ENCODE data around the gene ABCG5.

ABCG5 gene

GRCh38 chr2:43791035-43791765 lies 47.4 kb downstream of the ABCG5 start:
- Histone ChIP-seq H4K20me1 (no peaks in the 10 kb centered on the region), H3K27ac (no peak overlapping the region), H3K4me1 (no peaks in the 10 kb centered on the region), H3K9me3 (no peaks in the 10 kb centered on the region), H3K9ac (no peak overlapping the region), H3K27me3 (no peaks in the 10 kb centered on the region), H3K4me2 (no peak overlapping the region), H3K4me3 (no peak overlapping the region), H3K36me3 (peaks cover 11% of the 10 kb centered on the region; the same call in 1 of the 2 replicates)
- no peak for TF ChIP-seq Cebpa-rat (IDR thresholded peaks at IDR 0.05)

- Histone ChIP-seq H3K27ac (no peak overlapping the region), H3K4me1 (no peaks in the 10 kb centered on the region), H3K4me3 (no peak overlapping the region), H3K9ac (no peak overlapping the region), H3K36me3 (peaks cover 11% of the 10 kb centered on the region; the same call in 1 of the 2 replicates), H3K27me3 (no peaks in the 10 kb centered on the region), H3K9me3 (no peaks in the 10 kb centered on the region), H4K20me1 (no peaks in the 10 kb centered on the region), H3K4me2 (no peak overlapping the region)
- TF ChIP-seq Cebpa-rat (IDR thresholded peaks at IDR 0.05): no peak
Measured at GRCh38 chr2:43790147-43790546, 48.5 kb downstream of the ABCG5 start.

- Histone ChIP-seq H3K4me1 (no peaks in the 10 kb centered on the region), H3K36me3 (peaks cover 14% of the 10 kb centered on the region; the same call in 1 of the 2 replicates), H3K9ac (no peak overlapping the region), H3K4me3 (no peak overlapping the region), H3K4me2 (no peak overlapping the region), H3K27me3 (no peaks in the 10 kb centered on the region), H4K20me1 (no peaks in the 10 kb centered on the region), H3K9me3 (no peaks in the 10 kb centered on the region), H3K27ac (no peak overlapping the region)
- no peak for TF ChIP-seq Cebpa-rat (IDR thresholded peaks at IDR 0.05)
Measured at GRCh38 chr2:43788646-43789045, 50.0 kb downstream of the ABCG5 start.

GRCh38 chr2:43787895-43788294 lies 50.7 kb downstream of the ABCG5 start:
- TF ChIP-seq Cebpa-rat (IDR thresholded peaks at IDR 0.05): no peak
- Histone ChIP-seq H3K4me2 (no peak overlapping the region), H3K27ac (no peak overlapping the region)

GRCh38 chr2:43778233-43778632 lies 60.4 kb downstream of the ABCG5 start:
- TF ChIP-seq Cebpa-rat (IDR thresholded peaks at IDR 0.05): no peak
- H3K4me1 ChIP-seq: peaks cover 7% of the 10 kb centered on the region

More at GRCh38 chr2:43787895-43788294, 50.7 kb downstream of the ABCG5 start:
- Histone ChIP-seq H3K9me3 (no peaks in the 10 kb centered on the region), H3K27me3 (no peaks in the 10 kb centered on the region), H3K4me3 (no peak overlapping the region), H3K9ac (no peak overlapping the region), H3K36me3 (peaks cover 14% of the 10 kb centered on the region; the same call in 1 of the 2 replicates), H3K4me1 (no peaks in the 10 kb centered on the region), H4K20me1 (no peaks in the 10 kb centered on the region)

GRCh38 chr2:43777306-43777926 lies 61.2 kb downstream of the ABCG5 start:
- Histone ChIP-seq H3K4me1 (peaks cover 7% of the 10 kb centered on the region), H3K9me3 (no peaks in the 10 kb centered on the region), H3K9ac (no peak overlapping the region), H3K27ac (no peak overlapping the region), H4K20me1 (no peaks in the 10 kb centered on the region), H3K27me3 (no peaks in the 10 kb centered on the region), H3K4me3 (no peak overlapping the region), H3K36me3 (peaks cover 5% of the 10 kb centered on the region; the same call in 1 of the 2 replicates), H3K4me2 (no peak overlapping the region)
- no peak for TF ChIP-seq Cebpa-rat (IDR thresholded peaks at IDR 0.05)

More at GRCh38 chr2:43778233-43778632, 60.4 kb downstream of the ABCG5 start:
- Histone ChIP-seq H4K20me1 (no peaks in the 10 kb centered on the region), H3K27ac (no peak overlapping the region), H3K4me3 (no peak overlapping the region), H3K27me3 (no peaks in the 10 kb centered on the region), H3K9me3 (no peaks in the 10 kb centered on the region), H3K4me2 (no peak overlapping the region), H3K9ac (no peak overlapping the region), H3K36me3 (peaks cover 5% of the 10 kb centered on the region; the same call in 1 of the 2 replicates)

GRCh38 chr2:43776324-43776723 lies 62.3 kb downstream of the ABCG5 start:
- Histone ChIP-seq H3K4me2 (no peak overlapping the region), H3K4me1 (peaks cover 7% of the 10 kb centered on the region), H3K9me3 (no peaks in the 10 kb centered on the region), H3K4me3 (no peak overlapping the region), H3K27ac (no peak overlapping the region), H3K27me3 (no peaks in the 10 kb centered on the region), H3K9ac (no peak overlapping the region), H3K36me3 (peaks cover 5% of the 10 kb centered on the region; the same call in 1 of the 2 replicates), H4K20me1 (no peaks in the 10 kb centered on the region)
- TF ChIP-seq Cebpa-rat (IDR thresholded peaks at IDR 0.05): no peak

- peaks cover 5% of the 10 kb centered on the region; the same call in 1 of the 2 replicates for H3K36me3 ChIP-seq
- peak overlapping the region; percentile 87 for H3K4me3 ChIP-seq
- H3K4me2 ChIP-seq: peak overlapping the region; percentile 93
- peak overlapping the region; percentile 59 for H3K9ac ChIP-seq
- peaks cover 7% of the 10 kb centered on the region for H3K4me1 ChIP-seq
- H4K20me1 ChIP-seq: no peaks in the 10 kb centered on the region
- H3K27ac ChIP-seq: no peak overlapping the region
- no peaks in the 10 kb centered on the region for H3K9me3 ChIP-seq
- TF ChIP-seq Cebpa-rat (IDR thresholded peaks at IDR 0.05): no peak
- H3K27me3 ChIP-seq: no peaks in the 10 kb centered on the region
Measured at GRCh38 chr2:43774617-43775016, 64.0 kb downstream of the ABCG5 start.

GRCh38 chr2:43773876-43774613 lies 64.6 kb downstream of the ABCG5 start, which contains the start of gene DYNC2LI1:
TSS of gene DYNC2LI1 (plus strand) at chr2:43774039. CDS start at chr2:43774139, 100 bp downstream.
- H3K36me3 ChIP-seq: no peaks in the 10 kb centered on the region; the same call in 1 of the 2 replicates
- no peak within 1 kb of the TSS for H3K27ac ChIP-seq
- TF ChIP-seq Cebpa-rat (IDR thresholded peaks at IDR 0.05): no peak
- peak within 1 kb of the TSS; percentile 93 for H3K4me2 ChIP-seq
- H3K9ac ChIP-seq: peak within 1 kb of the TSS; percentile 59
- no peaks in the 10 kb centered on the region for H4K20me1 ChIP-seq
- no peaks in the 10 kb centered on the region for H3K9me3 ChIP-seq
- H3K4me3 ChIP-seq: peak within 1 kb of the TSS; percentile 87
- no peaks in the 10 kb centered on the region for H3K27me3 ChIP-seq
- peaks cover 7% of the 10 kb centered on the region for H3K4me1 ChIP-seq

All from BLaER1 (cell line).